Activated T-helper 1 cell treated with Interleukin-2 at 50 U/mL for 16 hours (primary cell): ENCODE measurements around the gene SART1.
"Not testable (repeated sequence)": the region's sequence is repeated elsewhere in the genome, so short reads cannot be mapped to it uniquely, and the experiment has no call there.

Source experiments
- DNase-seq: peaks from one replicate; pipeline ENCODE4 v3.0.0-alpha.2; 2020; ENCODE audit warnings: low read depth

SART1 gene

DNA sequence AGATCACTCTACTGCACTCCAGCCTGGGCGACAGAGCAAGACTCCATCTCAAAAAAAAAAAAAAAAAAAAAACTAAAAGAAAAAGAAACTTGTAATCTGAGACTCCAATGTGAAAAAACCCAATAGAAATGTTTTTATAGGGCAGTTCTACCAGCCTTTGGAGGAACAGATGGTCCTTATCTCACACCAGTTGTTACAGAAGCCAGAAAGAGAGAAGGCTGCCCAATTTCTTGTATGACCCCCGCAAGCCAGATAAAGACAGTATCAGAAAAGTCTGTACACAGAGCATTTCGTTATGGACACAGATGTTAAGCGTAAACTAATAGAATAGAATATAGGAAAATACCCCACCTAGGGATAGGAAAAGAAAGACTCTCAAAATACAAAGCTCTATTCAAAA lies 27.5 kb upstream of the SART1 start:
- DNase-seq = no peak

DNA sequence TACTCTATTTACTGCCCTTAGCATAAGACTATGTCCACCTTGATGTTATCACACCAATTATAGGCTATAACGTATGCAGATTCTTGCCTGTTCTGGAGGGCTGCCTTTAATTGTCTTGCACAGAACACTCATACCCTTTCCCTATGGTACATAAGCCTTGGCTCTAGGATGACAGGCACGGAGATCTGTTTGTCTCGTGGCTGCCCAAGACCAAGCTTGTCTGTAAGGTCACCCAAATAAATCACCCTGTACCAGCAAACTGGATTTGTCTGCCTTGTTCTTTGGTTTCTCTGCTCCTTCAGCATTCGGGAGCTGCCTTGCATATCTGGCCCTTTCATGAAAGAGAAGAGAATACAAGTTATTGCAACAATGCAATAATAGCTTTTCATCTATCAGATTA lies 23.8 kb upstream of the SART1 start:
- DNase-seq = no peak

GRCh38 chr11:65941720-65942310 lies 19.7 kb upstream of the SART1 start:
- no peak for DNase-seq

DNA sequence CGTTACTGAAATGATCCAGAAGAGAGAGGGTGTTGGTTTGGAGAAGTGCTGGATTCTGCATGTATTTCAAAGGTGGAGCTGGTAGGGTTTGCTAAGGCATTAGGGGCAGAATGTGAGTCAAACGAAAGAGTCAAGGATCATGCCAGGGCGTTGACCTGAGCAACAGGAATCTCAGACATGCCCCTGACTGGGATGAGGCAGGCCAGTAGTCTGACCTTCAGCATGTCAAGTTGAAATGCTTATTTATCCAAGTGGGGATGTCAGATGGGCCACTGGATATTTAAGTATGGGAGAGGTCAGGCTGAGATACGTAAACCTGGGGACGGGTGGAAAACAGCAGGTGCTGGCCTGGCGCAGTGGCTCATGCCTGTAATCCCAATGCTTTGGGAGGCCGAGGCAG lies 19.0 kb upstream of the SART1 start:
- no peak for DNase-seq

DNA sequence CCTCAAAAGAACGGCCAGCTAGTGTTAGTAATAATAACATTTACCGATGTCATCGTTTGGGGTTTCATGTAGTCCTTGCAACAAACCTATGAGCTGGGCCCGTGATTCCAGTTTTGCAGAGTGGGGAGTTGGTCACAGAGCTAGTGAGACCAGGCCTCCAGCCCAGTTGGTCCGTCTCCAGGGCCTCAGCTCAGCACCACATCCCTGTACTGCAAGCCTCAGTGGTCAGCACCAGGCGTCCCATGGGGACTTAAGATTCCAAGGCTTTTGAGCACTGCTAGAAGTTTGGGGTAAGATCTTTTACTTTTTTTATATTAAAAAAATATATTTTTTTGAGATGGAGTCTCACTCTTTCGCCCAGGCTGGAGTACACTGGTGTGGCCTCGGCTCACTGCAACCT lies 17.3 kb upstream of the SART1 start:
- no peak for DNase-seq

GRCh38 chr11:65944767-65945166 lies 16.8 kb upstream of the SART1 start:
- DNase-seq = no peak

- DNase-seq = no peak
Observed at GRCh38 chr11:65945430-65945911, 16.1 kb upstream of the SART1 start, which contains the start of gene TSGA10IP. TSS of gene TSGA10IP (plus strand) at chr11:65945480. CDS start at chr11:65945676, 196 bp downstream.

DNA sequence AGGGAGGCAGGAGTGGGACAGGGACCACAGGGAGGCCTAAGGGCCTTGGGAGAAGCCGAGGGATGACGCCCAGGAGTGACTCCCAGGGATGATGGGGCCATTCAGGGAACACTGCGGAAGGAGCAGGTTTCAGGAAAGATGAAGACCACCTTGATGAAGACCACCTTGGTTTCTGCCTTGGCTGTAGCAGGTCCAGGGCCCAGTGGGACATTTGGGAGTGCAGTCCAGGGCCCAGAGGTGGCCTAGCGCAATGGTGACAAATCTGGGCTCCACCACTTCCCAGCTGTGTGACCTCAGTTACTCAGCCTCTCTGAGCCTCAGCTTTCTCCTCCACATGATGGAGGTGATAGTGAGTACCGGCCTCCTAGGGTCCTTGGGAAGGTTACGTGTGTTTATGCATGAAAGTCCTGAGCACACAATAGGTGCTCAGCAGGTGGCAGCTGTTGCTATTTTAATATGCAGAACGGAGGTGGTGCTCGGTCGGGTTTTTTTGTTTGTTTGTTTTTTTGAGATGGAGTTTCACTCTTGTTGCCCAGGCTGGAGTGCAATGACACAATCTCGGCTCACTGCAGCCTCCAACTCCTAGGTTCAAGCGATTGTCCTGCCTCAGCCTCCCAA lies 15.5 kb upstream of the SART1 start:
- DNase-seq = no peak

GRCh38 chr11:65946655-65947054 lies 14.9 kb upstream of the SART1 start:
- DNase-seq = no peak

DNA sequence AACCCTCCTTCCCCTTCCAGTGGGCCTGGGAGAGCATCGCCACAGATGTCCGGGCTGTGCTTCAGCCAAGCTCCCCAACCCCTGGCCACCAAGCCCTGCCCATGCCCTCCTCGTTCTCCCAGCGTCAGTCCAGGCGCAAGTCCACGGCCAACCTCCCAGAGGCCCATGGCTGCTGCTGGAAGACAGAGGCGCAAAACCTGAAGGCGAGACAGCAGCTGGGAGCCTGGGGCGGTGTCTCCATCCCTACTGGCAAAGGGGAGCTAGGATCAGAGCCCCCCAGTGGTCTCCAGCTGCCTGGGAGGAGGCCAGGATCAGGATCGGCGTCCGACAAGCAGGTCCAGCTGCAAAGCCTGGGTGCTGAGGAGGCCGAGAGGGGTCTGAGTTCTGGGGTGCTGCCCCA lies 14.4 kb upstream of the SART1 start:
- DNase-seq = no peak

DNA sequence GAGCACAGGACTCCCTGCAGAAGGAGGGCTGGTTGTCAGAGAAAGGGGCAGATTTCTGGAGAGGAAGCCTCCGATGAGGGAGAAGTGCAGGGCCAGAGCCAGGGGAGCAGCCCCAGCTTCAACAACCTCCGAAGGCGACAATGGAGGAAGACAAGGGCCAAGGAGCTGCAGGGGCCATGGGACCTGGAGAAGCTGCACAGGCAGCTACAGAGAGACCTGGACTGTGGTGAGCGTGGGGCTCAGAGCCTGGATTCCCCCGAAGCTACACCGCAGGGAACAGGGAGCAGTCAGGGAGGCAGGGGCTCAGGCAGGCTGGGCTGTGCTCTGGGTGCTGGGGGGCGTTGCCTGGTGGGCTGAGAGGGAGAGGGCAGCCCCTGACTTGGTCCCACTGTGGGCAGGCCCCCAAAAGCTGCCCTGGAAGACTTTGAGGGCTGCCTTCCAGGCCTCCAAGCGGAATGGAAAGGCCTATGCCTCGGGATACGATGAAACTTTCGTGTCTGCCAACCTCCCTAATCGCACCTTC lies 13.9 kb upstream of the SART1 start:
- no peak for DNase-seq

DNA sequence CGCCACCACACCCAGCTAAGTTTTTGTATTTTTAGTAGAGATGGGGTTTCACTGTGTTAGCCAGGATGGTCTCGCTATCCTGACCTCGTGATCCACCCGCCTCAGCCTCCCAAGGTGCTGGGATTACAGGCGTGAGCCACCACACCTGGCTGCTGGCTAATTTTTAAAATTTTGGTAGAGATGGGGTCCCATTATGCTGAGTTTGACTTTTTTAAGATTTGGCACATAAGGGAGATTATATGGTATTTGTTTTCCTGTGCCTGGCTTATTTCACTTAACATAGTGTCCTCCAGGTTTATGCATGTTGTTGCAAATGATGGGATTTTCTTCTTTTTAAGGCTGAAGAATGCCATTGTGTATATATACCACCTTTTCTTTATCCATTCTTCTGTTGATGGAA lies 10.8 kb upstream of the SART1 start:
- DNase-seq = not testable (repeated sequence)

DNA sequence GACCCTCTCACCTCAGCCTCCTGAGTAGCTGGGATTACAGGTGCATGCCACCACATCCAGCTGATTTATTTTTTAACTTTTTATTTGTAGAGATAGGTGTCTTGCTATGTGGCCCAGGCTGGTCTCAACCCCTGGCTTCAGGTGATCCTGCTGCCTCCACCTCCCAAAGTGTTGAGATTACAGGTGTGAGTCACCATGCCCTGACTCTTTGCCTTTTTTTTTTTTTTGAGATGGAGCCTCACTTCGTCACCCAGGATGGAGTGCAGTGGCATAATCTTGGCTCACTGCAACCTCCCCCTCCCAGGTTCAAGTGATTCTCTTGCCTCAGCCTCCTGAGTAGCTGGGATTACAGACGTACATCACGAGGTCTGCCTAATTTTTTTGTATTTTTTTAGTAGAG lies 9.9 kb upstream of the SART1 start:
- not testable (repeated sequence) for DNase-seq

DNA sequence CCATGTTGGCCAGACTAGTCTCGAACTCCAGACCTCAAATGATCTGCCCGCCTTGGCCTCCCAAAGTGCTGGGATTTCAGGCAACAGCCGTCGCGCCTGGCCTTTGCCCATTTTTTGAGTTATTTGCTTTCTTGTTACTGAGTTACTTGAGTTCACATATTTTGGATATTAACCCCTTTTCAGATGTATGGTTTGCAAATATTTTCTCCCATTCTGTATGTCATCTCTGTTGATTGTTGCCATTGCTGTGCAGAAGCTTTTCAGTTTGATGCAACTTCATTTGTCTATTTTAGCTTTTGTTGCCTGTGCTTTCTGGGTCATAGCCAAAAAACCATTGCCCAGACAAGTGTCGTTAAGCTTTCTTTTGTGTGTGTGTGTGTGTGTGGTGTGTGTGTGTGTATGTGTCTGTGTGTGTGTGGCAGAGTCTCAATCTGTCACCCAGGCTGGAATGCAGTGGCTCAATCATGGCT lies 9.4 kb upstream of the SART1 start:
- DNase-seq = no peak

DNA sequence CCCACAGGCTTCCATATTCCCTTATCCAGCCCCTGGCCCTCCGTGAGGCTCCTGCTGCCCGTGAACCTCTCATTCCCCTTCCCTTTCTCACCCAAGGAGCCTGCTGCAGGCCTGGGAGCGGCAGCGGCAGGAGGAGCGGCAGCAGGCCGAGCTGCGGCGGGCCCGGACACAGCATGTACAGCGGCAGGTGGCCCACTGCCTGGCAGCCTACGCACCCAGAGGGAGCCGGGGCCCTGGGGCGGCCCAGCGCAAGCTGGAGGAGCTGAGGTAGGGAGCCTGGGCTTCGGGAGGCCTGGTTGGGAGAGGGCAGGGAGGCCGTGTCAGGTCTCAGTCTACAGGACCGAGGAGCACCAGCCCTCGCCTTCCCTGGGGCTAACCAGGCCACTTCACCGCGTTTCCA lies 8.1 kb upstream of the SART1 start:
- no peak for DNase-seq

- no peak for DNase-seq
Observed at GRCh38 chr11:65954771-65955170, 6.8 kb upstream of the SART1 start.

DNA sequence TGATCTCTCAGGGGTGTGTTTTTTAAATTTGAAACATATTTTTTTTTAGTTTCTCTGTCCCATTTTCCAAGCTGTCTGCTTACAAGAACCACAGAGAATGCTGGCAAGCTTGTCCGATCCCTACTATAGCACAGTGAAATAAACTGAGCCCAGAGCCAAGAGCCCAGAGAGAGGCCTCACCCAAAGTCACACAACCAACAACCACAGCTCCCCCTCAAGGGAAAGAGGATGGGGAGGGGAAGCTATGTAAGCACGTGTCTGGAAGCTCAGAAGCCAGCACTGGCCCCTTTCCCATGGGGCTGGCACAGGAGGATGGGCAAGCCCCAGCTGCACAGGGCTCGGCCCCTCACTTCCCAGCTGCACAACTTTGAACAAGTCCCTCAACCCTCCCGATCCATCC lies 3.2 kb upstream of the SART1 start:
- DNase-seq = no peak

GRCh38 chr11:65958774-65959420 lies 2.6 kb upstream of the SART1 start:
- DNase-seq = no peak

GRCh38 chr11:65960824-65961266 lies 689 bp upstream of the SART1 start:
- DNase-seq = no peak

- DNase-seq = no peak
Observed at GRCh38 chr11:65962141-65962564, 619 bp downstream of the SART1 start.

GRCh38 chr11:65964906-65965305 lies 3.4 kb downstream of the SART1 start:
- DNase-seq = no peak

GRCh38 chr11:65965986-65966762 lies 4.6 kb downstream of the SART1 start:
- no peak for DNase-seq
